Measurements from ENCODE around the gene TTLL4.

DNA sequence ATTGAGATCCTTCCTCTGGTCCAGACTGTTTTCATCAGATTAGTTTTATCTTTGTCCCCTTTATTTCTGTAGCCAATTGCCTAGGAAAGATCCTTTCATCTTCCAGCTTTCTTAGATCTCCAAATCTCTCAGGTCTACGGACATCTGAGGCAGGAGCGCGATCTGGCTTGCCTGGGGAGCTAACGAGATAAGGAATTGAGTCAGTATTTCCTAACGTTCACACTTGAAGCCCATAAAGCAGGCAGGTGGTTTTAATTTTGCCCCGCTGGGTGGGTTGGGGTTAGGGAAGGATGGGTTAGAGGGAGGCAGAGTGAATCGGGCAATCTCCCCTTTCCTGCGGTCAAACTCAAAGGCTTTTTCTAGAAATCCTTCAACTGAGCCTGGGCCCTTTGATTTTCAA, 727 bp upstream of the TTLL4 start:
- TF ChIP-seq CTCF (IDR thresholded peaks at IDR 0.05 in 4 of 5, conservative IDR thresholded peaks at IDR 0.05 in 1 of 5) (no peak), POLR2A (IDR thresholded peaks at IDR 0.05) (no peak)

Measured in gastrocnemius medialis (tissue), 4 donors.